Esophagus squamous epithelium (tissue), 5 donors: ENCODE data around the gene NAV2. TPM values are rescaled to one million over a fixed set of nuclear protein-coding genes. Genes with fewer than 3 reads are reported as not detected.

Source experiments
- DNase-seq: peaks from one replicate; lab custom pipeline; 2025; lab: John Stamatoyannopoulos, UW
- H3K27ac ChIP-seq, 4 donors: fragments of 200-600 bp; sonication (generic); one replicate each; pipeline ENCODE4 v1.5.1; 2016 to 2019; ENCODE audit warnings: mild to moderate bottlenecking in 1 of 4
- H3K27me3 ChIP-seq, 4 donors: fragments of 200-600 bp; sonication (generic); 1 replicate in 3 of 4; 2 replicates in 1 of 4; pipeline versions ENCODE4 v1.5.1 to v1.6.0; 2017 to 2021; ENCODE audit warnings: antibody characterized with exemption in 1 of 4
- H3K36me3 ChIP-seq, 3 donors: fragments of 200-600 bp; sonication (generic); one replicate each; pipeline ENCODE4 v1.5.1; 2016 to 2019
- H3K4me1 ChIP-seq, 3 donors: fragments of 200-600 bp; sonication (generic); one replicate each; pipeline ENCODE4 v1.5.1; 2017 to 2019
- H3K4me3 ChIP-seq, 4 donors: fragments of 200-600 bp; sonication (generic); 1 replicate in 3 of 4; 2 replicates in 1 of 4; pipeline ENCODE4 v1.5.1; 2016 to 2019; ENCODE audit warnings: mild to moderate bottlenecking in 2 of 4, moderate library complexity in 1 of 4
- H3K9me3 ChIP-seq, 3 donors: fragments of 200-600 bp; sonication (generic); one replicate each; pipeline ENCODE4 v1.5.1; 2016 to 2019
- CTCF ChIP-seq, 6 experiments: fragments of 450-650 bp in 4 of 6; fragments of 200-600 bp in 2 of 6; sonication (generic) in 2 of 6; IDR thresholded peaks; one replicate each; pipeline ENCODE4 v1.5.1; 2016 to 2019; ENCODE audit warnings: antibody characterized with exemption in 6 of 6, mild to moderate bottlenecking in 4 of 6, moderate library complexity in 4 of 6
- POLR2A ChIP-seq, 4 donors: fragments of 450-650 bp; IDR thresholded peaks; one replicate each; pipeline ENCODE4 v1.6.1; 2017; ENCODE audit warnings: antibody characterized with exemption in 4 of 4, mild to moderate bottlenecking in 4 of 4, moderate library complexity in 3 of 4
- WGBS, 2 donors: methylation state at CpG; one replicate each; pipeline ENCODE4 v1.1.5; 2018; 5-methylcytosine and 5-hydroxymethylcytosine counted together
- intact Hi-C: fragments of 100-400 bp; cut with DNase I; formaldehyde crosslinking; loops from one replicate; pipeline ENCODE4 v1.15.0; 2022
- total RNA-seq, 4 donors: library from RNA; depleted of rRNA; stranded (reverse); fragments of >200 nt; gene quantifications; one replicate each; pipeline ENCODE4 v1.1.0, GENCODE V29; 2016
- donor health status: DM: yes; HTN: yes; CAD: no.

NAV2 gene
- total RNA-seq, 4 donors from 2014 or later, result 4.9 to 19.1 (median 14.6) TPM

GRCh38 chr11:20021212-20021611, 308.6 kb downstream of the NAV2 start:
- intact Hi-C loops, result no loop called here
- H3K4me1 ChIP-seq, result peaks cover 5 to 50% (median 9%) of the 10 kb centered on the region in 3 donors
- DNase-seq, result no peak

GRCh38 chr11:20021771-20022362, 309.2 kb downstream of the NAV2 start:
- WGBS, 2 donors, result 62 to 69% methylated on average over 4 of the region's 4 CpGs
- H3K27ac ChIP-seq, result no peak overlapping the region
- no peaks in the 10 kb centered on the region for H3K36me3 ChIP-seq
- intact Hi-C loops, result no loop called here
- TF ChIP-seq CTCF (IDR thresholded peaks at IDR 0.05) (no peak), POLR2A (IDR thresholded peaks at IDR 0.05) (no peak)
- no peaks in the 10 kb centered on the region for H3K27me3 ChIP-seq
- no peaks in the 10 kb centered on the region for H3K9me3 ChIP-seq
- H3K4me1 ChIP-seq, result peaks cover 7 to 50% (median 11%) of the 10 kb centered on the region in 3 donors
- H3K4me3 ChIP-seq, result no peak overlapping the region
- DNase-seq, result no peak

More at GRCh38 chr11:20021212-20021611, 308.6 kb downstream of the NAV2 start:
- WGBS, 2 donors, result 74 to 84% methylated on average over 4 of the region's 4 CpGs
- Histone ChIP-seq H3K27me3 (no peaks in the 10 kb centered on the region), H3K9me3 (no peaks in the 10 kb centered on the region), H3K36me3 (no peaks in the 10 kb centered on the region), H3K4me3 (no peak overlapping the region), H3K27ac (no peak overlapping the region)
- TF ChIP-seq POLR2A (IDR thresholded peaks at IDR 0.05) (no peak), CTCF (IDR thresholded peaks at IDR 0.05) (no peak)

- no peak for TF ChIP-seq CTCF (IDR thresholded peaks at IDR 0.05)
- no peak for TF ChIP-seq POLR2A (IDR thresholded peaks at IDR 0.05)
Measured at GRCh38 chr11:20022363-20023081, 309.9 kb downstream of the NAV2 start.

GRCh38 chr11:20023082-20023426, 310.4 kb downstream of the NAV2 start:
- 40 to 42% methylated on average over 2 to 3 of the region's 6 CpGs for WGBS, 2 donors
- Histone ChIP-seq H3K9me3 (no peaks in the 10 kb centered on the region), H3K36me3 (no peaks in the 10 kb centered on the region), H3K27me3 (no peaks in the 10 kb centered on the region), H3K4me1 (peaks cover 16 to 61% (median 19%) of the 10 kb centered on the region in 3 donors), H3K27ac (peak overlapping the region; percentile 55 to 65 (median 60)), H3K4me3 (peak overlapping the region; percentile 23 to 55 (median 30))
- intact Hi-C loops, result no loop called here
- DNase-seq, result no peak
- TF ChIP-seq POLR2A (IDR thresholded peaks at IDR 0.05) (no peak), CTCF (IDR thresholded peaks at IDR 0.05) (no peak)

More at GRCh38 chr11:20022363-20023081, 309.9 kb downstream of the NAV2 start:
- Histone ChIP-seq H3K9me3 (no peaks in the 10 kb centered on the region), H3K27ac (peak overlapping the region; percentile 55 to 65 (median 60)), H3K4me3 (peak overlapping the region; percentile 23 to 55 (median 30)), H3K27me3 (no peaks in the 10 kb centered on the region), H3K36me3 (no peaks in the 10 kb centered on the region), H3K4me1 (peaks cover 13 to 56% (median 17%) of the 10 kb centered on the region in 3 donors)
- intact Hi-C loops, result no loop called here
- 28 to 34% methylated on average over 8 to 9 of the region's 10 CpGs for WGBS, 2 donors
- DNase-seq, result no peak
